GM12873 (cell line): ENCODE measurements around the gene EIF3A.

ENCODE experiments used
- TF ChIP-seq, protein P1 (sequence below): IDR thresholded peaks from 2 replicates; pipeline ENCODE4 v1.5.1; 2012; ENCODE audit warnings: low read depth, mild to moderate bottlenecking, moderate library complexity, low read length, control low read depth; ENCODE audit not compliant: insufficient read depth; ENCODE audit errors: missing control alignments

The EIF3A gene

DNA sequence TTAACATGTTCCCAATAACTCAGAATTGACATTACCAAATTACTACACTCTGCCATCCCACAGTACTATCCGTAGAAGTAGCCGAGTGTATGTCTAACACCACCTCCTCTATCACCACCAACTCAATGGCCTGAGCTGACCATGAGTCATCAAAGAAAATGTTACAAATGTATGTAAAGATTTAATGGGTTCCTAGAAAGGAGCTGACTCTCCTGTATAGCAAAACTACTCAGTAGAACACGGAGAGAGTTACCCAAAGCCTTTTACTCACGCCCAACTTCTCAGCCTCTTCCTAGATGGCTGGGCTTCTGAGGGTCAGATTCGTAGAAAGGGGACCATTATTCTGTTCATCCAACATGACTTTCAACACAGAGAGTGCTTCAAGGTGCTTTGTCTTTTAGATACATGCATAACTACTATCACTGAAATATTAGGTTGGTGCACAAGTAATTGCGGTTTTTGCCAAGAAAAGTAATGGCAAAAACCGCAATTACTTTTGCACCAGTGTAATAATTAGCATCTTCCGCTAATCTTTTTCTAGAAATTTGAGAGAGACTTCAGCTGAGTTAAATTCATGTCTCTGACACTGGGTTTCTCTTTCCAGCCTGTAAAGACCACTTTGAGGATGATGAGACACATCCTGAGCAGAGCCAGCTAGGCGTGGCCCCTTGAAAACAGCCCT lies 75.1 kb downstream of the EIF3A start:
- TF ChIP-seq, protein P1, sequence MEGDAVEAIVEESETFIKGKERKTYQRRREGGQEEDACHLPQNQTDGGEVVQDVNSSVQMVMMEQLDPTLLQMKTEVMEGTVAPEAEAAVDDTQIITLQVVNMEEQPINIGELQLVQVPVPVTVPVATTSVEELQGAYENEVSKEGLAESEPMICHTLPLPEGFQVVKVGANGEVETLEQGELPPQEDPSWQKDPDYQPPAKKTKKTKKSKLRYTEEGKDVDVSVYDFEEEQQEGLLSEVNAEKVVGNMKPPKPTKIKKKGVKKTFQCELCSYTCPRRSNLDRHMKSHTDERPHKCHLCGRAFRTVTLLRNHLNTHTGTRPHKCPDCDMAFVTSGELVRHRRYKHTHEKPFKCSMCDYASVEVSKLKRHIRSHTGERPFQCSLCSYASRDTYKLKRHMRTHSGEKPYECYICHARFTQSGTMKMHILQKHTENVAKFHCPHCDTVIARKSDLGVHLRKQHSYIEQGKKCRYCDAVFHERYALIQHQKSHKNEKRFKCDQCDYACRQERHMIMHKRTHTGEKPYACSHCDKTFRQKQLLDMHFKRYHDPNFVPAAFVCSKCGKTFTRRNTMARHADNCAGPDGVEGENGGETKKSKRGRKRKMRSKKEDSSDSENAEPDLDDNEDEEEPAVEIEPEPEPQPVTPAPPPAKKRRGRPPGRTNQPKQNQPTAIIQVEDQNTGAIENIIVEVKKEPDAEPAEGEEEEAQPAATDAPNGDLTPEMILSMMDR = no peak

DNA sequence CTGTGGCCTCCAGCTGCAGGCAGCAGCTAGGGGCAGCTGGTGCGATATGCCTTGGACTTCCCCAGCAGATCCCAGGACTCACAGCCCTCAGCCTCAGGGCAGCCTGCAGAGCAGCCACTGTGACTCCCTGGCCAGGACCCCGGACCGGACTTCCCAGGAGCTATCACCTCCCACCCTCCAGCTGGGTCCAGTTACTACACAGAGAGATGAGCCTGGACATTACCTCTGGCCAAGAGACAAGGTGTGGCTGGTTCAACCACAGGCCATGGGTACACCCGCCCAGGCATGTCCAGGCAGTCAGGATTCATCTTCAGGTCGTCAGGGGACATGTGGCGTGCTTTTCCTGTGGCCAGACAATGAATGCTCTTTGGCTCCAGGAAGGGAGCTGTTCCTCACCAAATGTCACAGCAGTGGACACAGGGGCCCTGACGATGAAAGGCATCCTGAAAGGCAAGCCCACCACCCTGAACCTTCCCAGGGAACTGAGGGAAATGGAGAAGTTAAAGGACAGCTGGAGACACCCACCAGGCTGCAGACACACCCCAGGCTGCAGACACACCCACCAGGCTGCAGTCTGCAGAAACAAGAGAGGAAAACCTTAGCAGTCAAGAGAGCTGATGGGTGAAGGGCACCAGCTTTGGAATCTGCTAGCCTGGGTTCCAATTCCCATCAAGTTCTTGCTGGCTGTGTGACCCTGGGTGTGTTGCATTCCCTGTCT lies 76.9 kb downstream of the EIF3A start:
- TF ChIP-seq, protein P1 = no peak

DNA sequence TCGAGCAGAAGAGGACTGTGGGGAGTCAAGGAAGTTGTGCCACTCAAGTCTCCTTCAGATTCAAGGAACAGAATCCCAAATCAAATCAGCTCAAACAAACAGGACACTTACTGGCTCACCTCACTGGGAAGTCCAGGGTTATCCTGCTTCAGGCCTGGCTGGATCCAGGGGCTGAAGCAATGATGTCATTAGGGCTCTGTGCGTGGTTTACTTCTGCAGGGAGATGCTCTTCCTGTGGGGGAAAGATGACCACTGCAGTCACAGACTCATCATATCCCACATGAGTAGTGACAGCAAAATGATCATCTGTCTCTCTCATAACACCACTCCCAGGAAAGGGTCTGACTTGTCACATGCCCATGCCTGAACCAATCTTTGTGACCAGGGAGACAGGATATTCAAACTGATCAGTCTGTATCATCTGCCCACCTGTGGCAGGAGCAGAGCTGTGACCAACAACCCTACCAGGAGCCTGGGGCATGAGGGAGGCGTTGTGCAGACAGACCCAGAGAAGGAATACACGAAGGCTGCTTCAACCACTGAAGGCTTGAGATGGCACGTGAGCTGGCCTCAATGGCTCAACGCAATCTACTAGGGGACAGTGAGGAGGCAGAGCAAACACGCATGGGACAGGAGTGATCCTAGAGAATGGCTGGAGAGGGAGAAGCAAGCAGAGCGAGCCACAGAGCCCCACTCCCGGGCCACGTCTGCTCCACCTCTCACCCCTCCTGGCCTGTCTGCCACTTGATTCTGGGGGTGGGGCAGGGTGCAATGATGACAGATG lies 78.7 kb downstream of the EIF3A start:
- TF ChIP-seq, protein P1 = no peak

DNA sequence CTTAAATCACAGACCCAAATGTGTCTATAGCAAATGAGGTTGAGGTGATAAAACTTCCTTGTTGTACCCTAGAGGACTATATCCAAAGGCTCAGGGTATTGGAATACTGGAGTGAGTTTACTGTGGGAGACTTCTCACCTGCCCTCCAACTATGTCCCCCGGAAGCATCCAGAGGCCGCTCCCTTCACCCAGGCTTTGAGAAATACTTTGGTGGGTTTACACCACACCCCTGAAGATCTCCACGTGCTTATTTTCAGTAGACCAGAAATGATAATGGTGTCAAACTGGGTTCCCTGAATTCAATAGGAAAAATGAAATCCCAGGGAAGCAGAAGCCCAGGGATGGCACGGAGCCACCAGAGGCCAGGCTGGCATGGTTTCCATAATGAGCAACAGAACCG lies 82.4 kb downstream of the EIF3A start:
- TF ChIP-seq, protein P1 = no peak

DNA sequence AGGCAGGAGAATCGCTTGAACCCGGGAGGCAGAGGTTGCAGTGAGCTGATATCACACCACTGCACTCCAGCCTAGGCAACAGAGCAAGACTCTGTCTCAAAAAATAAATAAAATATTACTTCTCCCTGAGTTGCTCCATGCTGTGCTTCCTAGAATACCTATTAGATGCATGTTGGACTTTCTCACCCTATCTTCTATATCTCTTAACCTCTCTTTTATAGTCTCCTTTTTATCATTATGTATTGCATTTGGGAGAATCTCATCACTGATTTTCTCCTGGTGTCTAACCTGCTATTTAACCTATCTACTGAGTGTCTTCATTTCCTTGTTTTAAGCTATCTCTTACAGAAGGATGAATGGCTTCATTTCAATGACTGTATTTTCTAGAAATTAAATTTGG lies 83.2 kb downstream of the EIF3A start:
- TF ChIP-seq, protein P1 = no peak

DNA sequence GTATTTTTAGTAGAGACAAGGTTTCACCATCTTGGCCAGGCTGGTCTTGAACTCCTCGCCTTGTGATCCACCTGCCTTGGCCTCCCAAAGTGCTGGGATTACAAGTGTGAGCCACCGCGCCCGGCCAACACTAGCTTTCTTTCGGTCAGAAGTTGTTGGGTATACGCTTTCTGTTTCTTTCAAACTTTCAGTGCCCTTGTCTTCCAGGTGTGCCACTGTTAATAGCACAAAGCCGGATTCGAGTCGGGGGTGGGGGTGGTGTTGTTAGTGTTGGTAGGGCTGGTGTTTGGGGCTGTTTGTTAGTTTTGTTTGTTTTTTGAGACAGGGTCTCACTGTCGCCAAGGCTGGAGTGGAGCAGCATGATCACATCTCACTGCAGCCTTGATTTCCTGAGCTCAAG lies 84.9 kb downstream of the EIF3A start:
- TF ChIP-seq, protein P1 = no peak

GRCh38 chr10:118994321-118994720 lies 86.3 kb downstream of the EIF3A start:
- TF ChIP-seq, protein P1 = no peak
